ENCODE data around the gene TTC19.

DNA sequence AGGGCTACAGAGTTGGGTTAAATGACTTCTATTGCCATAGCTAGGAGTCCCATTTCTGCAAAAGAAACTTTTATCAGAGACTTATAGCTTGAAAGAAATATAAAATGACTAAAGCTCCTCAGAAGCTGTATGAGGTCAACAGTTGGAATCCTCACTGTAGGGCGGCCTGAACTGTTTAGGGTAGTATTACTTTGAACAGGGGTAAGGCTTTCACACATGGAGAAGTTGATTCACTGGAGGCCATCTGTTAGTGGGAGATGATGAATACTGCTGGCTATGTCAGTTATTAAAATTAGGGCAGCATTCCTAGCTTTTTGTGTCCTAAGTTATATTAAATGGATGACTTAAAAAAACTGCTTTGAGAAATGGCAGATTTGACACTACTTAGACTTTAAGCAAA lies 6.0 kb downstream of the TTC19 start:
- TF ChIP-seq RAD21 (IDR thresholded peaks at IDR 0.05; ENCODE audit: low read depth) (no peak), ZBTB7A (IDR thresholded peaks at IDR 0.05; ENCODE audit: low read depth) (no peak), TAF1 (IDR thresholded peaks at IDR 0.05; ENCODE audit: low read depth) (no peak)
- TF ChIP-seq, protein P1, sequence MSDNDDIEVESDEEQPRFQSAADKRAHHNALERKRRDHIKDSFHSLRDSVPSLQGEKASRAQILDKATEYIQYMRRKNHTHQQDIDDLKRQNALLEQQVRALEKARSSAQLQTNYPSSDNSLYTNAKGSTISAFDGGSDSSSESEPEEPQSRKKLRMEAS (IDR thresholded peaks at IDR 0.05), result no peak
